Stimulated activated CD4-positive, alpha-beta T cell treated with anti-CD3 and anti-CD28 coated beads, Interleukin-2, amount 100 ng/mL, for 48 hours (primary cell): Measurements from ENCODE around the gene CDC42BPA.
"Not testable (repeated sequence)": the region's sequence is repeated elsewhere in the genome, so short reads cannot be mapped to it uniquely, and the experiment has no call there.

Experiments
- DNase-seq, 2 donors: peaks; one replicate each; pipeline ENCODE4 v3.0.0-alpha.2; 2020

CDC42BPA gene

GRCh38 chr1:227257964-227258363 lies 60.3 kb downstream of the CDC42BPA start:
- no peak for DNase-seq

DNA sequence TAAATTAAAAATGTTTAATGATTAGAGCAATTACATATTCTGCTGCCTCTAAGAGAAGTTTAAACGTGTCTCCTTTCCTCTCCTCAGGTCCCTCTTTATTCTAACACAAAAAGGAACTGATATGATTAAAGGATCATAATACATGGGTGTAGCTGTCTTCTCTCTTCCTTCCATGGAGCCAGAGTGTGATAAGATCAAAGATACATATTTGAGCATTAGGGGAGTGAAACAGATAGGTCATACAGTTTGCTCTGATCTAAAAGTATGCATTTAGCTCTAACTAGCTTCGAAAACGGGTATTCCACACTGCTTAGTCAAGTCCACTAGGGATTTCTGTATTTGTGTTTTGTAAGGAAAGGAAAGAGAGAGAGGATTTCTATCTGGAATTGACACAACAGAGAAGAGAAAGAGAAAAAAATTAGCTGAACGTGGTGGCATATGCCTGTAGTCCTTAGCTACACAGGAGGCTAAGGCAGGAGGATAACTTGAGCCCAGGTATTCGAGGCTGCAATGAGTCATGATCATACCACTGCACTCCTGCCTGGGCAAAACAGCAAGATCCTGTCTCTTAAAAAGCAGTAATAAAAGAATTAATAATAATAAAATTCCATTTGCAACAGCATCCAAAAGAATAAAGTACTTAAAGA lies 63.1 kb downstream of the CDC42BPA start:
- DNase-seq: no peak

- no peak for DNase-seq
Measured at GRCh38 chr1:227253065-227253464, 65.2 kb downstream of the CDC42BPA start.

- no peak for DNase-seq
Measured at GRCh38 chr1:227245613-227246320, 72.5 kb downstream of the CDC42BPA start.

DNA sequence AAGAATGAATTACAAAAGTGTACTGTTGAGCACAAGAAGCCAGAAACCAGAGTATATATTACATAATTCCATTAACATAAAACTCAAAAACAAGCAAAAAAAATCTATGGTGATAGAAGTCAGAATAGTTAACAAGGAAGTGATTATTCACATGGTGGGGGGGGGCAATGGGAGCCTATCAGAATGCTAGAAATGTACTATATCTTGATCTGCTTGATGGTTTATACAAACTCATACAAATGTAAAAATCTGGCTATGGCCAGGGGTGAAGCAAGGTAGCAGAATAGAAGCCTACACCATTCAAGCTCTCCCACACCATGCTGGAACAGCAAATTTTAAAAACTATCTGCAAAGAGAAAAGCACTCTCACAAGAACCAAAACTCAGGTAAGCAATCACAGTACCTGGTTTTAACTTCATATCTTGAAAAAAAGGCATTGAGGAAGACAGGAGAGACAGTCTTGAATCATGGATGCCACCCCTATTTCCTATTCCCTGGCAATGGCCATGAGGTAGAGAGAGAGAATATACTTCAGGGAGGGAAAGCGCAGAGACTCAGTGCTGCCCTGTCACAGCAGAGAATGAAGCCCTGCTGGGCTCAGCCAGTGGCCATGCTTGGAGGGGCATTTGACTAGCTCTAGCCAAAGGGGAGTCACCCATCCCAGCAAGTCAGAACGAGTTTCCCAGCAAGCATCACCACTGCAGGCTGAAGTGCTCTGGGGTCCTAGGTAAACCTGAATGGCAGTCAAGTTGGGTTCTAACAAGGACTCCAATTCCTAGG lies 73.8 kb downstream of the CDC42BPA start:
- no peak for DNase-seq

DNA sequence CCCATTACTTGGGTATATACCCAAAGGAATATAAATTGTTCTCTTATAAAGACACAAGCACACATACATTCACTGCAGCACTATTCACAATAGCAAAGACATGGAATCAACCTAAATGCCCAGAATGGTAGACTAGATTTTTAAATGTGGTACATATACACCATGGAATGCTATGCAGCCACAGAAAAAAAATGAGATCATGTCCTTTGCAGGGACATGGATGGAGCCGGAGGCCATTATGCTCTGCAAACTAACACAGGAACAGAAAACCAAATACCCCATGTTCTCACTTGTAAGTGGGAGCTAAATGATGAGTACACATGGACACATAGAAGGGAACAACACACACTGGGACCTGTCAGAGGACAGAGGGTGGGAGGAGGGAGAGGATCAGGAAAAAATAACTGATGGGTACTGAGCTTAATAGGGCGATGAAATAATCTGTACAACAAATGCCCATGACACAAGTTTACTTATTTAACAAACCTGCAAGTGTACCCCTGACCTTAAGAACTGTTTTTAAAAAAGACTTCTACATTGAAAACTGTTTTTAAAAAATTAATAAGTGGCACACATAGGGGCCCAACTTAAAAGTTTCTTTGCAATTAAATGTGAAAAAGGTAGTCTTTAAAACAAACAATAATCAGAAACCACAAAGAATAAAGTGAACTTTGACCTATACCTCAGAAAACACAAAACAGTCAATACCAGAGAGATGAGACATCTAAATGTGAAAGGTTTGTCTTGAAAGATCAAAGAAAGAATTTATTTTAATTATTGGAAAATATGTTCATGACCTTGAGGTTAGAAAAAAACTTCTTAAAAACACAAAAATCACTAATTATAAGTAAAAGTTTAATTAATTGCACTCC lies 75.2 kb downstream of the CDC42BPA start:
- DNase-seq: no peak

- DNase-seq: no peak
Measured at GRCh38 chr1:227240983-227241382, 77.3 kb downstream of the CDC42BPA start.

GRCh38 chr1:227234998-227235405 lies 83.3 kb downstream of the CDC42BPA start:
- no peak for DNase-seq

GRCh38 chr1:227231128-227231527 lies 87.2 kb downstream of the CDC42BPA start:
- DNase-seq: not testable (repeated sequence)

DNA sequence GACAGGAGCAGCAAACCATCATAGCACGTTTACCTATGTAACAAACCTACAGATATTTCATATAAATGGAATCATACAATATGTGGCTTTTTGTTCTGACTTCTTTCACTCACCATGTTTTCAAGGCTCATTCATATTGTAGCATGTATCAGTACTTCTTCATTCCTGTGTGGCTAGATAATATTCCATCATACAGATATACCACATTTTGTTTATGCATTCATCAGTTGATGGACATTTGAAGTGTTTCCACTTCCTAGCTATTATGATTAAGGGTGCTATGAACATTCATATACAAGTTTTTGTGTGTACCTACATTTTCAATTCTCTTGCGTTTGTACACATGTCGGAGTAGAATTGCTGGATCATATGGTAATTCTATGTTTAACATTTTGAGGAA lies 90.1 kb downstream of the CDC42BPA start:
- DNase-seq: no peak

DNA sequence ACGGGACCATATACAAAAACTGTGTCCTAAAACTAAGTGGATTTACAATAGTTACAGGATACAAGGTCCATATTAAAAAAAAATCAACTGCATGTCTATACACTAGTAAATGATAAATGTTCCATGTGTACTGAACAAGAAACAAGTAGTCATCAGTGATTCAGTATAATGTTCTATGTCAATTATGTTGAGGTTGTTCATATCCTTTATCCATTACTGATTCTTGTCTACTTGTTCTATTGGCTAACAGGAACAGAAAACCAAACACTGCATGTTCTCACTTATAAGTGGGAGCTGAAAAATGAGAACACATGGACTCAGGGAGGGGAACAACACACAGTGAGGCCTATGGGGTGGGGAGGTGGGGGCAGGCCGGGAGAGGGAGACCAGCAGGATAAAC lies 90.5 kb downstream of the CDC42BPA start:
- no peak for DNase-seq

GRCh38 chr1:227225715-227226346 lies 92.5 kb downstream of the CDC42BPA start:
- DNase-seq: no peak

- no peak for DNase-seq
Measured at GRCh38 chr1:227223171-227223806, 95.0 kb downstream of the CDC42BPA start.

DNA sequence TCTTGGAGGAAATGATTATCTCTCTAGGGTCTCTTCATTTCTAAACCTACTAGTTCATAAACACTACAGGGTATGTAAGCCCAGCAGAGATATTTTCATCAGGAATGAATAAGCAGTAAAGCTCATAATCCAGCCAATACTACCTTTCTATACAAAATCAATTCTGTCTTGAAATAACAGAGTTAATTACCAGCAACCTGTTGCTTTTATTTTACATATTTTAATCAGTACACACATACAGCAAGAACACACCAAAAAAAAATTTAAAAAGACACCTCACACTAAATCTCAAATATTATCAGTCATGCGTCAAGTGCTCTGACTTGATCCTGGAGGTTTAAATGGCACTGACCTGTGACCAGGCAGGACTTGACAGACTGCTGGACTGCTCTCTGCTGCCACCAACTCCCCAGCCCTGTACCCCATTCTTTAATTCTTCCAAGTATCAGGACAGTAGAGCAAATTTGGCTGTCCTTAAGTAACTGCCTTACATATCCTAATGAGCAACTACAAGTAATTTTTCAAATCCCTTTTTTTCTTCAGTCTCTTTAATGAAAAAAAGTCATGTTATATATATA lies 98.5 kb downstream of the CDC42BPA start:
- no peak for DNase-seq

DNA sequence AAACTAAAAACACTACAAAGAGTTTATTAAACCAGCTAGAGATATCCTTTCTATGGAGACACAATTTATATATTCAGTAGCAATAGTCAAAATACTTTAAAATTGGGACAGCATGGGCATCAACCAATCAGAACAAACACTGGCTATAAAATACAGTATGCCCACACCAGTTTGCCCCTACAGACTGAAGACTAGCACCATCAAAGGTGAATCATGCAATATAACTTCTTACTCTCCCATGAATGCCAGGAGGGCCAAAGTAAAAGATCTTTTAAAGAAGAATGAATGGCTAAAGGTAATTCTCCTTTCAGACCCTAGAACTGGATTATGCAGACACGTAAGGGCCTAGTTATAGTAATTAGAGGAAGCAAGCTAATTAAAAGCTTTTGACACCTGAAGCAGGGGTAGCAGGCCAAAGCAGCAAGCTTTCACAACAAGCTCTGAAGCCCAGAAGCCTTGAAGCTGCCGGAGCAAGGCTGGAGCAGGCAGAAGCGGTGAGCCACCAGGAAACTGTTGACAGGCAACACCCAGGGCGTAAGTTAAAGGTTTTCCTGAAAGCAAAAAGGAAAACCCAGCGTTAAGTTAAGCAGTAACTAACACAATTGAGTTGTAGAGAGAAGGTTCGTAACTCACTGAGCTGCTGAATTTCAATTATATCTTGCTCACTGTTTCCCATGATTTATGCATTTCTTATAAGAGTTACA lies 99.3 kb downstream of the CDC42BPA start:
- DNase-seq: no peak

DNA sequence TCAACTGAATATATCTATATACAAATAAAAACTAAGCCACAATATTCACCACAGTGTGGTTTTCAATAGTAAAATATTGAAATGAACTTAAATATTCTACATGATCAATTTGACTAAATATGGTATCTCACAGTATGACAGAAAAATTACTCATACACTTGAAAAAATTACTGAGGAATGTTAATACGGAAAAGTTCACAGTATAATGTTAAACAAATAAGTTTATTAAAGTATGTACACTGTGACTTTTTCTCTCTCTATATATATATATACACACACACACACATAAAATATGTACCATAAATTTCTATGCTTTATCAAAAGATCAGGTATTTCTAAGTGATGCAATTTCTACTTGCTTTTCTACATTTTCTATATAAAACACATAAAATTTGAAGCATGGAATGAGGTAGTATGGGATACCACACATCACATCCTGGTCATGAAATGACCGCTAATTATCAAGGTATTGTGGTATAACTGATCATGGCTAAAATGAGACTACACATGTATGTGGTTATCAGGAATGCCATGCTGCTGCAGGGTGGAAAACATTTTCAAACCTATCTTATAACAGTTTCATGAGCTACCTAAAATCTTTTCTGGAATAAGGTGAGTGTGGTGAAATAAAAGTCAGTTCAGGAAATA lies 102.3 kb downstream of the CDC42BPA start:
- DNase-seq: no peak

- DNase-seq: no peak
Measured at GRCh38 chr1:227214207-227214606, 104.1 kb downstream of the CDC42BPA start.

- DNase-seq: no peak
Measured at GRCh38 chr1:227213426-227213825, 104.9 kb downstream of the CDC42BPA start.

- DNase-seq: no peak
Measured at GRCh38 chr1:227212164-227212563, 106.1 kb downstream of the CDC42BPA start.

- DNase-seq: no peak
Measured at GRCh38 chr1:227210604-227211003, 107.7 kb downstream of the CDC42BPA start.
